WTC11 (cell line): ENCODE data around the gene SERPINB13. TPM values are rescaled to one million over a fixed set of nuclear protein-coding genes. Genes with fewer than 3 reads are reported as not detected.
"Not testable (repeated sequence)": the region's sequence is repeated elsewhere in the genome, so short reads cannot be mapped to it uniquely, and the experiment has no call there.

Experiments used
- ATAC-seq: fragments of 200-7000 bp; cut with Tn5 transposase; 2 replicates; pipeline ENCODE4 v1.10.0; 2021; ENCODE audit warnings: mild to moderate bottlenecking, moderate library complexity
- CTCF ChIA-PET: fragments of 300-600 bp; sonication (Branson Sonifier 250); formaldehyde crosslinking; loops from one replicate; lab custom pipeline; 2021; ENCODE audit warnings: antibody characterized with exemption; lab: Charles Lee
- POLR2A ChIA-PET: fragments of 350-600 bp; sonication (Branson Sonifier 250); formaldehyde crosslinking; loops from one replicate; lab custom pipeline; 2021; ENCODE audit warnings: antibody characterized with exemption; lab: Charles Lee
- DNase-seq: peaks from one replicate; pipeline ENCODE4 v3.0.0; 2021; ENCODE audit warnings: low spot score
- H3K27ac Mint-ChIP-seq: 2 replicates; pipeline ENCODE4 v1.8.0; 2021; ENCODE audit warnings: mixed read lengths
- H3K27me3 Mint-ChIP-seq: 2 replicates; pipeline ENCODE4 v1.8.0; 2021; ENCODE audit warnings: low read depth, mild to moderate bottlenecking, moderate library complexity, mixed read lengths
- H3K36me3 Mint-ChIP-seq: 2 replicates; pipeline ENCODE4 v1.8.0; 2021; ENCODE audit warnings: mixed read lengths
- H3K4me1 Mint-ChIP-seq: 2 replicates; pipeline ENCODE4 v1.8.0; 2022; ENCODE audit warnings: mixed read lengths
- H3K4me3 Mint-ChIP-seq: 2 replicates; pipeline ENCODE4 v1.8.0; 2021; ENCODE audit warnings: mild to moderate bottlenecking, moderate library complexity, mixed read lengths
- H3K9me3 Mint-ChIP-seq: 2 replicates; pipeline ENCODE4 v1.8.0; 2021; ENCODE audit warnings: mixed read lengths
- CDX4 ChIP-seq: fragments of 250-450 bp; sonication (Bioruptor Pico); IDR thresholded peaks from 2 replicates; pipeline ENCODE4 v1.9.0; 2021; ENCODE audit warnings: moderate library complexity, mild to moderate bottlenecking, inconsistent platforms, borderline replicate concordance
- CREM ChIP-seq: sonication (generic); formaldehyde crosslinking; IDR thresholded peaks from 2 replicates; pipeline ENCODE4 v1.8.1; 2022; ENCODE audit warnings: mild to moderate bottlenecking, missing genetic modification reagents, moderate library complexity
- HMGXB4 ChIP-seq: sonication (generic); formaldehyde crosslinking; IDR thresholded peaks from 2 replicates; pipeline ENCODE4 v1.8.1; 2023; ENCODE audit warnings: mild to moderate bottlenecking, moderate library complexity, missing genetic modification reagents
- MYBL2 ChIP-seq: sonication (generic); formaldehyde crosslinking; IDR thresholded peaks from 2 replicates; pipeline ENCODE4 v1.8.1; 2023; ENCODE audit warnings: mild to moderate bottlenecking, moderate library complexity, missing genetic modification reagents
- ZNF121 ChIP-seq: sonication (generic); formaldehyde crosslinking; IDR thresholded peaks from 2 replicates; pipeline ENCODE4 v1.8.0; 2023; ENCODE audit warnings: missing genetic modification reagents
- ZNF138 ChIP-seq: sonication (generic); formaldehyde crosslinking; conservative IDR thresholded peaks from 2 replicates; pipeline ENCODE4 v1.8.1; 2022; ENCODE audit warnings: mild to moderate bottlenecking, moderate library complexity, missing genetic modification reagents
- ZNF317 ChIP-seq: sonication (generic); formaldehyde crosslinking; IDR thresholded peaks from 2 replicates; pipeline ENCODE4 v1.8.1; 2023; ENCODE audit warnings: low read depth, mild to moderate bottlenecking, moderate library complexity, missing genetic modification reagents, borderline replicate concordance
- ZNF396 ChIP-seq: fragments of 250-450 bp; sonication (Bioruptor Pico); IDR thresholded peaks from 2 replicates; pipeline ENCODE4 v1.8.0; 2021; ENCODE audit warnings: mild to moderate bottlenecking, moderate library complexity, borderline replicate concordance
- ZNF423 ChIP-seq: fragments of 250-450 bp; sonication (Bioruptor Pico); IDR thresholded peaks from 2 replicates; pipeline ENCODE4 v2.1.2; 2022; ENCODE audit warnings: mild to moderate bottlenecking, moderate library complexity
- total RNA-seq: library from RNA; stranded (reverse); gene quantifications from 3 replicates; pipeline ENCODE4 v1.2.3, GENCODE V29; 2021
- TF ChIP-seq, protein P1 (sequence below): sonication (generic); formaldehyde crosslinking; IDR thresholded peaks from 2 replicates; pipeline ENCODE4 v1.8.1; 2023; ENCODE audit warnings: mild to moderate bottlenecking, missing genetic modification reagents, moderate library complexity
- TF ChIP-seq, protein P2 (sequence below): fragments of 250-450 bp; sonication (Bioruptor Pico); IDR thresholded peaks from 2 replicates; pipeline ENCODE4 v1.9.0; 2021; ENCODE audit warnings: mild to moderate bottlenecking, borderline replicate concordance
- TF ChIP-seq, protein P3 (sequence below): fragments of 250-450 bp; sonication (Bioruptor Pico); conservative IDR thresholded peaks from 2 replicates; pipeline ENCODE4 v1.9.0; 2021; ENCODE audit warnings: mild to moderate bottlenecking

Gene SERPINB13
- total RNA-seq, 1 experiment from 2014 or later = not detected

- TF ChIP-seq, protein P1, sequence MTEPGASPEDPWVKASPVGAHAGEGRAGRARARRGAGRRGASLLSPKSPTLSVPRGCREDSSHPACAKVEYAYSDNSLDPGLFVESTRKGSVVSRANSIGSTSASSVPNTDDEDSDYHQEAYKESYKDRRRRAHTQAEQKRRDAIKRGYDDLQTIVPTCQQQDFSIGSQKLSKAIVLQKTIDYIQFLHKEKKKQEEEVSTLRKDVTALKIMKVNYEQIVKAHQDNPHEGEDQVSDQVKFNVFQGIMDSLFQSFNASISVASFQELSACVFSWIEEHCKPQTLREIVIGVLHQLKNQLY (CRISPR knock-in tag) = no peak
Measured at GRCh38 chr18:63637703-63638102, 50.6 kb downstream of the SERPINB13 start (continued).

DNA sequence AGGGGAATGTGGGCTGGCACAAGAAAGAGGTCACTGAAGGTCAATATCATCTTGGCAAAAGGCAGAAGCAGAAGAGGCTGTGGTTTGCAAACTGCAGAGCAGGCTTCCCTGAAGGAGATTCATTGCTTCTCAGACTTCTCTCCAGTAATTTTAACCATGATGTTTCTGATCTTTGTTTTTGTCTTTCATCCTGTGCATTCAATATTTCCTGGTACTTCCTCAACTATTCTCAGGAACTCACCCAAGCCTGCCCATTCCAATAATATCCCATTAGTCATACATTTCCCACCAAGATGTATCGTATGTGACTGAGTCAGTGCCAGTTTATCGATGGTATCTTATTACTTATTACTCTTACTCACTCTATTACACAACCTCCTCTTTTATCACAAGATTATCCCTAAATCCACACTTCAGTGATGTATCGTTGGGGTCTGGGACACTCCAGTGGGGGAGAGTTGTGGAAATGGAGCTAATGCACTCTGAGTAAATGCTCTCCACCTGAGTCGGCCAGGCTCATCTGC lies 54.1 kb downstream of the SERPINB13 start:
- POLR2A ChIA-PET, H3K36me3 Mint-ChIP-seq, H3K4me3 Mint-ChIP-seq, DNase-seq, H3K9me3 Mint-ChIP-seq, H3K27me3 Mint-ChIP-seq, CTCF ChIA-PET, ATAC-seq, H3K27ac Mint-ChIP-seq: not testable (repeated sequence)
- H3K4me1 Mint-ChIP-seq = peaks cover 34% of the 10 kb centered on the region

DNA sequence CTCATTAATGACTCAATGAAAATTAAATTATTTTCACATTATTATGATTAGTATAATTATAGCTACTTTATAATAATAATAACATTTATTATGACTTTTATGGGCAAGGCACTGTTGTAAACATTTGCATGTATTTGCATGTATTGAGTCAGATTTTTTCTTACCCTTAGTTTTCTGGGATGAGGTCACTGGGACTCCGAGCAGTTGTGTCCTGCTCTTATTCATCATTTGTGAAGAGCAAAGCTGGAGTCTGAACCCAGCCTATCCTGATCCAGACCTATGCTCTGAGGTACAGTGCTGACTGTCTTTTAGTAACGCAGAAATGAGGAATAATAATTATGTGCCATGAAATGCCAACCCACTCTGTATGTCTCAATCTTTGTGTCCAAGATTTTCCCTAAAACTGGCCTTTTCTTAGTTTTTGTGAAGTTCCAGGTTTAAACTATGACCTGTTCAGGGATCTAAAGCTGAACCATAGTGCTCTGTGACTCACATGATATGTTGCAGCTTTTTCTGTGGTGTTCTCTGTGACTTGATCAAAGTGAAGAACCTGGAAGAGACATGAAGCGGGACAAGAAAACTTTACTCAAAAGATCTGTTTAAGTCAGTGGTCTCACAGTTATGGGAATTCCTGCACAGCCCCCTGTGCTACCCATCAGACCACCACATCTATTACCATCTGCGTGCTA lies 55.7 kb downstream of the SERPINB13 start:
- Mint-ChIP-seq H3K9me3 (peaks cover 10% of the 10 kb centered on the region), H3K4me1 (peaks cover 39% of the 10 kb centered on the region)
- CTCF ChIA-PET, H3K36me3 Mint-ChIP-seq, H3K4me3 Mint-ChIP-seq, DNase-seq, H3K27ac Mint-ChIP-seq, H3K27me3 Mint-ChIP-seq, POLR2A ChIA-PET, ATAC-seq: not testable (repeated sequence)

DNA sequence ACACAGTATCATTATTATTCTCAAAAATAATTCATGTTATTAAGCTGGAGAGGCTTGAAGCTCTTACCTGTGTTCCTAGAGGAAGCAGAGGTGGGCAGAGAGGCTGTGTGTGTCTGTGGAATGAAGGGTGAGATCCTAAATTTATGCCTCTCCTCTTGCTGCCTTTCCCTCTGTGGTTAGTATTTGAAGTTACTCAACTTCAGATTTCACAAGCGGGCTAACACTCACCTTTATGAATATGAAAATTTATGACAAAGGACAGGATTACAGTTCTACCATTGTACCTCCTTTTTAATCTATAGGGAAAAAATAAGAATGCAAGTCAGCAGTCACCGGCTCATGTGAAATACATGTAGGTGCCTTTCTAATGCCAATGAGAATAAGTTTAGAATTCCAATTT lies 57.0 kb downstream of the SERPINB13 start, which contains the start of gene SERPINB4:
Gene SERPINB4, minus strand, starts transcription at position 115 of the 400 bp plus-strand sequence. CDS start 679 bp downstream, outside the sequence.
- H3K36me3 Mint-ChIP-seq, CTCF ChIA-PET, POLR2A ChIA-PET, DNase-seq, H3K4me3 Mint-ChIP-seq, H3K27me3 Mint-ChIP-seq, ATAC-seq: not testable (repeated sequence)
- Mint-ChIP-seq H3K4me1 (peaks cover 46% of the 10 kb centered on the region), H3K27ac (peak within 1 kb of the TSS; percentile 77), H3K9me3 (peaks cover 10% of the 10 kb centered on the region)

GRCh38 chr18:63644694-63645093 lies 57.6 kb downstream of the SERPINB13 start:
- H3K27me3 Mint-ChIP-seq, POLR2A ChIA-PET, H3K36me3 Mint-ChIP-seq, H3K27ac Mint-ChIP-seq, DNase-seq, H3K4me3 Mint-ChIP-seq, CTCF ChIA-PET: not testable (repeated sequence)
- Mint-ChIP-seq H3K4me1 (peaks cover 46% of the 10 kb centered on the region), H3K9me3 (peaks cover 10% of the 10 kb centered on the region)
- ATAC-seq = peak; percentile 64

- H3K27me3 Mint-ChIP-seq = no peaks in the 10 kb centered on the region
- ATAC-seq = no peak
- H3K9me3 Mint-ChIP-seq = peaks cover 10% of the 10 kb centered on the region
- peaks cover 40% of the 10 kb centered on the region for H3K4me1 Mint-ChIP-seq
- H3K27ac Mint-ChIP-seq = no peak overlapping the region
- POLR2A ChIA-PET = no interaction called here
- CTCF ChIA-PET = no interaction called here
- H3K4me3 Mint-ChIP-seq = no peak overlapping the region
- H3K36me3 Mint-ChIP-seq = no peaks in the 10 kb centered on the region
- DNase-seq = no peak
- TF ChIP-seq, protein P2, sequence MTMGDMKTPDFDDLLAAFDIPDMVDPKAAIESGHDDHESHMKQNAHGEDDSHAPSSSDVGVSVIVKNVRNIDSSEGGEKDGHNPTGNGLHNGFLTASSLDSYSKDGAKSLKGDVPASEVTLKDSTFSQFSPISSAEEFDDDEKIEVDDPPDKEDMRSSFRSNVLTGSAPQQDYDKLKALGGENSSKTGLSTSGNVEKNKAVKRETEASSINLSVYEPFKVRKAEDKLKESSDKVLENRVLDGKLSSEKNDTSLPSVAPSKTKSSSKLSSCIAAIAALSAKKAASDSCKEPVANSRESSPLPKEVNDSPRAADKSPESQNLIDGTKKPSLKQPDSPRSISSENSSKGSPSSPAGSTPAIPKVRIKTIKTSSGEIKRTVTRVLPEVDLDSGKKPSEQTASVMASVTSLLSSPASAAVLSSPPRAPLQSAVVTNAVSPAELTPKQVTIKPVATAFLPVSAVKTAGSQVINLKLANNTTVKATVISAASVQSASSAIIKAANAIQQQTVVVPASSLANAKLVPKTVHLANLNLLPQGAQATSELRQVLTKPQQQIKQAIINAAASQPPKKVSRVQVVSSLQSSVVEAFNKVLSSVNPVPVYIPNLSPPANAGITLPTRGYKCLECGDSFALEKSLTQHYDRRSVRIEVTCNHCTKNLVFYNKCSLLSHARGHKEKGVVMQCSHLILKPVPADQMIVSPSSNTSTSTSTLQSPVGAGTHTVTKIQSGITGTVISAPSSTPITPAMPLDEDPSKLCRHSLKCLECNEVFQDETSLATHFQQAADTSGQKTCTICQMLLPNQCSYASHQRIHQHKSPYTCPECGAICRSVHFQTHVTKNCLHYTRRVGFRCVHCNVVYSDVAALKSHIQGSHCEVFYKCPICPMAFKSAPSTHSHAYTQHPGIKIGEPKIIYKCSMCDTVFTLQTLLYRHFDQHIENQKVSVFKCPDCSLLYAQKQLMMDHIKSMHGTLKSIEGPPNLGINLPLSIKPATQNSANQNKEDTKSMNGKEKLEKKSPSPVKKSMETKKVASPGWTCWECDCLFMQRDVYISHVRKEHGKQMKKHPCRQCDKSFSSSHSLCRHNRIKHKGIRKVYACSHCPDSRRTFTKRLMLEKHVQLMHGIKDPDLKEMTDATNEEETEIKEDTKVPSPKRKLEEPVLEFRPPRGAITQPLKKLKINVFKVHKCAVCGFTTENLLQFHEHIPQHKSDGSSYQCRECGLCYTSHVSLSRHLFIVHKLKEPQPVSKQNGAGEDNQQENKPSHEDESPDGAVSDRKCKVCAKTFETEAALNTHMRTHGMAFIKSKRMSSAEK = no peak
- no peak for TF ChIP-seq ZNF317 (CRISPR knock-in tag)
- no peak for TF ChIP-seq ZNF121
- no peak for TF ChIP-seq ZNF396 (CRISPR knock-in tag)
- TF ChIP-seq CREM (CRISPR knock-in tag) = no peak
- TF ChIP-seq ZNF138 = no peak
- no peak for TF ChIP-seq MYBL2
- TF ChIP-seq ZNF423 (CRISPR knock-in tag) = no peak
- no peak for TF ChIP-seq CDX4 (CRISPR knock-in tag)
- TF ChIP-seq, protein P3, sequence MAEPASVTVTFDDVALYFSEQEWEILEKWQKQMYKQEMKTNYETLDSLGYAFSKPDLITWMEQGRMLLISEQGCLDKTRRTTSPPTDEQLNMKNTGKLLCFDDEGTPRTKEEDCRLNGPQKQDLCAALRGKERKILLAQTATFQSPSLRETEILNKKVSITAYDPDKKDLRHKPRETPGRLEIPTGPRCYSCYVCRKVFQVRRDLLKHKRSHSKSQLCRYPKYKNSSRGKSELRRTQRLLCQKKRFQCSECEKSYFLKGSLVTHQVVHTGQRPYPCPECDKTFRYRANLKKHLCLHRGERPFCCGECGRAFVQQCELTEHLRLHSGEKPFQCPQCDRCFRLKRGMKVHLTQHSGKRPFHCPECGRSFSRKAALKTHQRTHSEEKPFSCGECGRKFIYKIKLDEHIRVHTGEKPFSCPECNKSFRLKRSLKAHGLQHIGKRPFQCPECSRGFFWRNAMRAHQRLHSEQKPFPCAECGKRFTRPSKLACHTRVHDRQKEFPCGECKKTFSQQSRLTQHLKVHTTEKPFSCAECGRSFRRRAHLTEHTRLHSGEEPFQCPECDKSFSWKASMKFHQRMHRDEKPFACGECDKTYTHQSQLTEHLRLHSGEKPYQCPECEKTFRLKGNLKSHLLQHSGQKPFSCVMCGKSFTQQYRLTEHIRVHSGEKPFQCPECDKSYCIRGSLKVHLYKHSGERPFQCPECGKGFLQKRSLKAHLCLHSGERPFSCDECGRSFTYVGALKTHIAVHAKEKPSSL (CRISPR knock-in tag) = no peak
- TF ChIP-seq HMGXB4 (CRISPR knock-in tag) = no peak
Measured at GRCh38 chr18:63646936-63647335, 59.8 kb downstream of the SERPINB13 start.
